HepG2 (cell line): ENCODE data around the gene CHRNA3. TPM values are rescaled to one million over a fixed set of nuclear protein-coding genes. Genes with fewer than 3 reads are reported as not detected.

Experiments
- ATAC-seq: fragments of 200-7000 bp; cut with Tn5 transposase; 3 replicates; pipeline ENCODE4 v1.9.1; 2020; ENCODE audit warnings: mild to moderate bottlenecking, moderate library complexity
- BruUV-seq: library from RNA; stranded (reverse); fragments of 400-500 nt; replicated peaks from 2 replicates; lab custom pipeline; 2021; lab: Mats Ljungman, UMichigan
- CTCF ChIA-PET: fragments of 300-600 bp; formaldehyde crosslinking; extraction: SDS; loops from one replicate; lab custom pipeline; 2021; ENCODE audit warnings: low total read pairs, inconsistent platforms, low intra/inter-chr PET ratio; lab: Yijun Ruan, JAX
- POLR2A ChIA-PET: fragments of 350-600 bp; sonication (Branson Sonifier 250); formaldehyde crosslinking; loops from one replicate; lab custom pipeline; 2020; ENCODE audit warnings: antibody characterized with exemption, inconsistent platforms; lab: Yijun Ruan, JAX
- DNase-seq: peaks from one replicate; pipeline ENCODE4 v3.0.0-alpha.2; 2015; ENCODE audit warnings: low spot score
- FAIRE-seq: peaks from 3 replicates; lab custom pipeline; 2011; peaks lifted over from hg19 to GRCh38; lab: Jason Lieb, UNC
- H2AFZ ChIP-seq: one replicate; pipeline ENCODE4 v1.6.1; 2011; ENCODE audit warnings: low read length, inconsistent platforms
- H3K27ac ChIP-seq: fragments of 300-600 bp; 3 replicates; pipeline ENCODE4 v1.8.0; 2011; ENCODE audit warnings: mixed run types, mild to moderate bottlenecking, mixed read lengths, low read length, inconsistent platforms; ENCODE audit not compliant: insufficient read depth; ENCODE audit errors: extremely low read length
- H3K27me3 ChIP-seq, 2 experiments: fragments of 200-600 bp in 1 of 2; 2 replicates in 1 of 2; 3 replicates in 1 of 2; pipeline versions ENCODE4 v1.6.0 to v1.8.0; 2011; ENCODE audit warnings: low read length in 2 of 2, mild to moderate bottlenecking in 2 of 2, moderate library complexity in 2 of 2, inconsistent platforms in 1 of 2; ENCODE audit not compliant: insufficient read depth in 2 of 2, control insufficient read depth in 1 of 2
- H3K36me3 ChIP-seq, 2 experiments: fragments of 200-600 bp in 1 of 2; replicated peaks in 1 of 2; 2 replicates in 1 of 2; 3 replicates in 1 of 2; pipeline versions ENCODE4 v1.5.1 to v1.8.0; 2011; ENCODE audit warnings: low read length in 2 of 2, inconsistent platforms in 1 of 2; ENCODE audit not compliant: insufficient read depth in 2 of 2, control insufficient read depth in 1 of 2
- H3K4me1 ChIP-seq: 2 replicates; pipeline ENCODE4 v1.5.1; 2012; ENCODE audit warnings: low read length, inconsistent platforms; ENCODE audit not compliant: insufficient read depth
- H3K4me2 ChIP-seq: 2 replicates; pipeline ENCODE4 v1.6.0; 2011; ENCODE audit warnings: low read depth, low read length, inconsistent platforms
- H3K4me3 ChIP-seq, 3 experiments: fragments of 200-600 bp in 1 of 3; sonication (generic), shearing (Covaris generic) in 1 of 3; replicated peaks in 1 of 3; 2 replicates each; pipeline ENCODE4 v1.5.1; 2011 to 2016; ENCODE audit warnings: low read length in 3 of 3, inconsistent platforms in 2 of 3, low read depth in 2 of 3, mild to moderate bottlenecking in 2 of 3, control low read depth in 1 of 3, mixed read lengths in 1 of 3; ENCODE audit not compliant: insufficient read depth in 1 of 3
- H3K79me2 ChIP-seq: one replicate; pipeline ENCODE4 v1.6.1; 2011; ENCODE audit warnings: low read length, inconsistent platforms; ENCODE audit not compliant: insufficient read depth
- H3K9ac ChIP-seq: 2 replicates; pipeline ENCODE4 v1.6.0; 2011; ENCODE audit warnings: mild to moderate bottlenecking, low read depth, low read length, inconsistent platforms; ENCODE audit not compliant: insufficient read depth
- H3K9me3 ChIP-seq: 2 replicates; pipeline ENCODE4 v1.5.1; 2012; ENCODE audit warnings: mild to moderate bottlenecking, low read length
- H4K20me1 ChIP-seq: 2 replicates; pipeline ENCODE4 v1.6.0; 2011; ENCODE audit warnings: inconsistent platforms, mild to moderate bottlenecking, low read length, moderate library complexity; ENCODE audit not compliant: insufficient read depth
- BHLHE40 ChIP-seq: IDR thresholded peaks from 2 replicates; pipeline ENCODE4 v1.6.1; 2011; ENCODE audit warnings: low read length, improper control_type of control experiment
- GFI1 ChIP-seq: sonication (generic); formaldehyde crosslinking; IDR thresholded peaks from 2 replicates; pipeline ENCODE4 v1.5.0; 2020; ENCODE audit warnings: missing genetic modification reagents, mild to moderate bottlenecking, borderline replicate concordance
- MAF1 ChIP-seq: sonication (generic); formaldehyde crosslinking; IDR thresholded peaks from 2 replicates; pipeline ENCODE4 v1.5.0; 2020; ENCODE audit warnings: missing genetic modification reagents, borderline replicate concordance
- NFIB ChIP-seq: sonication (generic); formaldehyde crosslinking; IDR thresholded peaks from 2 replicates; pipeline ENCODE4 v1.9.0; 2021; ENCODE audit warnings: missing genetic modification reagents, mild to moderate bottlenecking, borderline replicate concordance
- TBP ChIP-seq: sonication (generic); formaldehyde crosslinking; IDR thresholded peaks from 2 replicates; pipeline ENCODE4 v1.5.0; 2020; ENCODE audit warnings: missing genetic modification reagents
- TFE3 ChIP-seq: IDR thresholded peaks from 2 replicates; pipeline ENCODE4 v1.6.1; 2016
- ZNF264 ChIP-seq: sonication (generic); formaldehyde crosslinking; IDR thresholded peaks from 2 replicates; pipeline ENCODE4 v1.4.0; 2020; ENCODE audit warnings: missing genetic modification reagents
- ZNF30 ChIP-seq: sonication (generic); formaldehyde crosslinking; IDR thresholded peaks from 2 replicates; pipeline ENCODE4 v1.5.0; 2020; ENCODE audit warnings: mild to moderate bottlenecking, missing genetic modification reagents
- ZNF574 ChIP-seq: sonication (generic); formaldehyde crosslinking; IDR thresholded peaks from 2 replicates; pipeline ENCODE4 v1.4.0; 2020; ENCODE audit warnings: missing genetic modification reagents
- ZNF614 ChIP-seq: IDR thresholded peaks from 2 replicates; pipeline ENCODE4 v1.6.1; 2018; ENCODE audit warnings: missing biosample characterization, missing genetic modification reagents, inconsistent platforms, borderline replicate concordance
- ZNF629 ChIP-seq: sonication (generic); formaldehyde crosslinking; conservative IDR thresholded peaks from 2 replicates; pipeline ENCODE4 v1.5.0; 2020; ENCODE audit warnings: missing genetic modification reagents
- WGBS: methylation state at CpG from one replicate; pipeline ENCODE4 v1.1.6; 2017; ENCODE audit warnings: low lambda C conversion rate; 5-methylcytosine and 5-hydroxymethylcytosine counted together
- in situ Hi-C: cut with HindIII; loops from 2 replicates; pipeline ENCODE4 v1.10.0; 2017; ENCODE audit warnings: low pct_unique_long_range_greater_than_20kb; ENCODE audit not compliant: extremely low pct_ligation_motif_present
- intact Hi-C: fragments of 100-400 bp; cut with micrococcal nuclease; formaldehyde crosslinking; loops from one replicate; pipeline ENCODE4 v1.10.0; 2022; ENCODE audit not compliant: unreplicated experiment
- polyA plus RNA-seq, 8 experiments: library from polyadenylated mRNA; depleted of rRNA in 3 of 8; stranded (reverse) in 7 of 8; unstranded in 1 of 8; fragments of >200 nt; fragmentation: Illumina TruSeq in 4 of 8; extraction: Trizol in 4 of 8; gene quantifications; 2 replicates each; pipeline versions ENCODE4 v1.2.1 to v1.2.3, GENCODE V29; 2011 to 2016; ENCODE audit warnings: low read depth in 4 of 8, missing spikeins in 1 of 8, mixed read lengths in 1 of 8; ENCODE audit not compliant: insufficient read depth in 1 of 8
- total RNA-seq, 5 experiments: library from RNA; depleted of rRNA; stranded (reverse); fragments of >200 nt; fragmentation: Illumina TruSeq; extraction: Trizol; gene quantifications; 2 replicates each; pipeline ENCODE4 v1.2.3, GENCODE V29; 2016; ENCODE audit warnings: low read depth in 1 of 5
- TF ChIP-seq, protein P1 (sequence below): sonication (generic); formaldehyde crosslinking; IDR thresholded peaks from 2 replicates; pipeline ENCODE4 v1.4.0; 2020; ENCODE audit warnings: missing genetic modification reagents

CHRNA3 gene
- total and polyA plus RNA-seq, 2 of the 13 experiments (the other 11 are each of a cell fraction or from before 2014, with no cell fraction given): not detected

GRCh38 chr15:78658823-78659222, 38.0 kb upstream of the CHRNA3 start (continued):
- TF ChIP-seq TFE3 (no peak), ZNF574 (CRISPR knock-in tag) (no peak), NFIB (CRISPR knock-in tag) (no peak)

DNA sequence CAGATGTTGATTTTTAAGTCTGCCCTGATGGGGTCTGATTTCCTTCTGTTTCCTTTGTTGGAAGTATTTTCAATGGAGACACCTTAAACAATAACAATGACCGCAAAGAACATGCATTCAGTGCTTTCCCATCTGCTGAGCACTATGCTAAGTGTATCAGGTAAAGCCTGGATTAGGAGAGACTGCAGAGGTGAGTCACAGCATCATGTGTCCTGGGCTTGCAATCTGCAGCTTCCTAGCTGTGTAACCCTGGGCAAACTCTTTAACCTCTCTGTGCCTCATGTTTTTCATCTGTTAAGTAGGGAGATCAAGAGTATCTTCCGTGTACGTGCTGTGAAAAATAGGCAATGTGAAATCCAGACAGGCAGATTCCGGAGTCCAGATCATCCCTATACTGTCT, 33.5 kb upstream of the CHRNA3 start:
- intact Hi-C loops: no loop called here
- TF ChIP-seq ZNF264 (CRISPR knock-in tag) (no peak), MAF1 (CRISPR knock-in tag) (no peak), TBP (CRISPR knock-in tag) (no peak), ZNF629 (CRISPR knock-in tag) (no peak), BHLHE40 (no peak), ZNF30 (no peak), ZNF614 (CRISPR knock-in tag) (no peak), GFI1 (CRISPR knock-in tag) (no peak)
- TF ChIP-seq, protein P1, sequence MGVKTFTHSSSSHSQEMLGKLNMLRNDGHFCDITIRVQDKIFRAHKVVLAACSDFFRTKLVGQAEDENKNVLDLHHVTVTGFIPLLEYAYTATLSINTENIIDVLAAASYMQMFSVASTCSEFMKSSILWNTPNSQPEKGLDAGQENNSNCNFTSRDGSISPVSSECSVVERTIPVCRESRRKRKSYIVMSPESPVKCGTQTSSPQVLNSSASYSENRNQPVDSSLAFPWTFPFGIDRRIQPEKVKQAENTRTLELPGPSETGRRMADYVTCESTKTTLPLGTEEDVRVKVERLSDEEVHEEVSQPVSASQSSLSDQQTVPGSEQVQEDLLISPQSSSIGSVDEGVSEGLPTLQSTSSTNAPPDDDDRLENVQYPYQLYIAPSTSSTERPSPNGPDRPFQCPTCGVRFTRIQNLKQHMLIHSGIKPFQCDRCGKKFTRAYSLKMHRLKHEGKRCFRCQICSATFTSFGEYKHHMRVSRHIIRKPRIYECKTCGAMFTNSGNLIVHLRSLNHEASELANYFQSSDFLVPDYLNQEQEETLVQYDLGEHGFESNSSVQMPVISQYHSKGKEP (CRISPR knock-in tag): no peak
- TF ChIP-seq, all 625 proteins: peak for 0
- H4K20me1 ChIP-seq: no peaks in the 10 kb centered on the region
- in situ Hi-C loops: no loop called here
- no peaks in the 10 kb centered on the region for H3K4me1 ChIP-seq
- no peaks in the 10 kb centered on the region for H3K9me3 ChIP-seq
- H3K36me3 ChIP-seq: no peaks in the 10 kb centered on the region
- no peak overlapping the region for H3K4me2 ChIP-seq
- H3K4me3 ChIP-seq: no peak overlapping the region
- no peak for DNase-seq
- FAIRE-seq: no peak
- 27% methylated on average over 4 of the region's 4 CpGs for WGBS
- H3K79me2 ChIP-seq: no peaks in the 10 kb centered on the region
- POLR2A ChIA-PET: no interaction called here
- H3K9ac ChIP-seq: no peak overlapping the region
- BruUV-seq: no TSS peak
- H3K27ac ChIP-seq: no peak overlapping the region
- peaks cover 3 to 11% of the 10 kb centered on the region in 2 experiments; a peak in 2 of 5 replicates for H3K27me3 ChIP-seq
- CTCF ChIA-PET: no interaction called here
- no peak for ATAC-seq
- no peak overlapping the region for H2AFZ ChIP-seq
